GM12875 (cell line): ENCODE measurements around the gene STYXL2.

Experiments
- H3K4me3 ChIP-seq: one replicate; pipeline ENCODE4 v1.5.1; 2011; ENCODE audit warnings: low read depth, low read length, control low read depth
- TF ChIP-seq, protein P1 (sequence below): IDR thresholded peaks from 2 replicates; pipeline ENCODE4 v1.5.1; 2011; ENCODE audit warnings: low read depth, mild to moderate bottlenecking, control low read depth, inconsistent platforms, low read length, moderate library complexity, borderline replicate concordance; ENCODE audit not compliant: insufficient read depth

The STYXL2 gene

DNA sequence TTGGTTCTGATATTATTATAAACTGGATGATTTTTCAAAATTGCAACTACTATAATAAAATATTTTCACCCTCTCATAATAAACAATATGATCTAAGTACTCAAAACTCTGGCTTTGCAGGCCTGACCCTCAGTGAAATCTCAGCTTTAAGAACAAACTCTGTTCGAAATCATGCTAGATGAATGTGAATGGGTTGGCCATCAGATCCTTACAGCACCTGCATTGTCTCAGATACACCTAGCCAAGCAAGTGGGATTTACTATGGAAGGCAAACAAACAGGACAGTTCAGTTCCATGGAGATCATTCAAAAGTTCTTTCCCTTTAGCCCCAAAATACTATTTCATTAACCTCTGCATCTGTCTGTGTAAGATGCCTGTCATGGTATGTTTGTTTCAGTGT is 44.8 kb downstream of the STYXL2 start:
- TF ChIP-seq, protein P1, sequence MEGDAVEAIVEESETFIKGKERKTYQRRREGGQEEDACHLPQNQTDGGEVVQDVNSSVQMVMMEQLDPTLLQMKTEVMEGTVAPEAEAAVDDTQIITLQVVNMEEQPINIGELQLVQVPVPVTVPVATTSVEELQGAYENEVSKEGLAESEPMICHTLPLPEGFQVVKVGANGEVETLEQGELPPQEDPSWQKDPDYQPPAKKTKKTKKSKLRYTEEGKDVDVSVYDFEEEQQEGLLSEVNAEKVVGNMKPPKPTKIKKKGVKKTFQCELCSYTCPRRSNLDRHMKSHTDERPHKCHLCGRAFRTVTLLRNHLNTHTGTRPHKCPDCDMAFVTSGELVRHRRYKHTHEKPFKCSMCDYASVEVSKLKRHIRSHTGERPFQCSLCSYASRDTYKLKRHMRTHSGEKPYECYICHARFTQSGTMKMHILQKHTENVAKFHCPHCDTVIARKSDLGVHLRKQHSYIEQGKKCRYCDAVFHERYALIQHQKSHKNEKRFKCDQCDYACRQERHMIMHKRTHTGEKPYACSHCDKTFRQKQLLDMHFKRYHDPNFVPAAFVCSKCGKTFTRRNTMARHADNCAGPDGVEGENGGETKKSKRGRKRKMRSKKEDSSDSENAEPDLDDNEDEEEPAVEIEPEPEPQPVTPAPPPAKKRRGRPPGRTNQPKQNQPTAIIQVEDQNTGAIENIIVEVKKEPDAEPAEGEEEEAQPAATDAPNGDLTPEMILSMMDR: no peak

DNA sequence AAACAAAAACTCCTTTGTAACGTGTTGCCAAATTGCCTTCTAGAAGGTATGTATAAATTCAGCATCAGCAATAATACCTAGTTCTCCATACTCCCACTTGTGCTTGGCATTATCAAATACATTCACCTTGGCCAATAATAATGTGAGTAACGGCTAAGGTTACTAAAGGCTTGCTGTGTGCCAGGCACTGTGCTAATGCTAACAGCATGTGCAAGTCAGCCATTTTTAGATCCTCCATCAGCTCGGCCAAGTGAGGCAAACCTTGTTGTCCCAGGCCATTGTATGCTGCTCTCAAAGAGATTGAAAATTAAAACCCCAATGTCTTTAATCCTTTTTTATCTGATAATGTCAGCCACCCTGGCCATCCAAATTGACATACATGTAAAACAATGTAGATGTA is 48.1 kb downstream of the STYXL2 start:
- H3K4me3 ChIP-seq: no peak overlapping the region
- TF ChIP-seq, protein P1: no peak

More for the DNA sequence above, 44.8 kb downstream of the STYXL2 start:
- H3K4me3 ChIP-seq: no peak overlapping the region
